ENCODE measurements around the gene EPG5.

Gene EPG5

GRCh38 chr18:45916302-45916701 is 50.8 kb downstream of the EPG5 start:
- DNase-seq: peak; percentile 7

GRCh38 chr18:45913276-45913675 is 53.9 kb downstream of the EPG5 start:
- DNase-seq: no peak

GRCh38 chr18:45910405-45911023 is 56.6 kb downstream of the EPG5 start:
- DNase-seq: peak; percentile 70

GRCh38 chr18:45901654-45902210 is 65.4 kb downstream of the EPG5 start:
- DNase-seq: no peak

GRCh38 chr18:45900623-45901022 is 66.5 kb downstream of the EPG5 start:
- no peak for DNase-seq

- no peak for DNase-seq
Observed at GRCh38 chr18:45896991-45897390, 70.1 kb downstream of the EPG5 start.

GRCh38 chr18:45896452-45896851 is 70.7 kb downstream of the EPG5 start:
- no peak for DNase-seq

GRCh38 chr18:45895339-45895738 is 71.8 kb downstream of the EPG5 start:
- DNase-seq: no peak

- no peak for DNase-seq
Observed at GRCh38 chr18:45894818-45895217, 72.3 kb downstream of the EPG5 start.

- no peak for DNase-seq
Observed at GRCh38 chr18:45891806-45892205, 75.3 kb downstream of the EPG5 start.

- DNase-seq: no peak
Observed at GRCh38 chr18:45890606-45891005, 76.5 kb downstream of the EPG5 start.

GRCh38 chr18:45889419-45890064 is 77.6 kb downstream of the EPG5 start:
- DNase-seq: no peak

- DNase-seq: no peak
Observed at GRCh38 chr18:45887585-45887984, 79.5 kb downstream of the EPG5 start.

GRCh38 chr18:45880876-45881558 is 86.1 kb downstream of the EPG5 start:
- DNase-seq: no peak

- DNase-seq: peak; percentile 77
Observed at GRCh38 chr18:45879681-45880655, 87.2 kb downstream of the EPG5 start.

- no peak for DNase-seq
Observed at GRCh38 chr18:45877403-45877802, 89.7 kb downstream of the EPG5 start.

GRCh38 chr18:45876161-45876560 is 91.0 kb downstream of the EPG5 start:
- DNase-seq: no peak

GRCh38 chr18:45874491-45875184 is 92.5 kb downstream of the EPG5 start:
- DNase-seq: peak; percentile 36

GRCh38 chr18:45871431-45872084 is 95.6 kb downstream of the EPG5 start:
- DNase-seq: no peak

GRCh38 chr18:45870419-45870818 is 96.7 kb downstream of the EPG5 start:
- DNase-seq: no peak

- no peak for DNase-seq
Observed at GRCh38 chr18:45865466-45865865, 101.7 kb downstream of the EPG5 start.

- no peak for DNase-seq
Observed at GRCh38 chr18:45864081-45864480, 103.0 kb downstream of the EPG5 start.
